Osteocyte (in vitro differentiated cells): ENCODE results near the gene DPYD. TPM values are rescaled to one million over a fixed set of nuclear protein-coding genes. Genes with fewer than 3 reads are reported as not detected.

Experiments used
- DNase-seq: peaks from one replicate; pipeline ENCODE4 v3.0.0; 2021; ENCODE audit warnings: mixed read lengths; ENCODE audit not compliant: unreplicated experiment; ENCODE audit errors: extremely low spot score
- H3K27ac Mint-ChIP-seq: one replicate; pipeline ENCODE4 v1.8.0; 2021; ENCODE audit warnings: mild to moderate bottlenecking, mixed read lengths; ENCODE audit not compliant: unreplicated experiment
- H3K27me3 Mint-ChIP-seq: one replicate; pipeline ENCODE4 v1.8.0; 2021; ENCODE audit warnings: mixed read lengths; ENCODE audit not compliant: unreplicated experiment
- H3K36me3 Mint-ChIP-seq: one replicate; pipeline ENCODE4 v1.8.0; 2021; ENCODE audit warnings: mixed read lengths; ENCODE audit not compliant: unreplicated experiment
- H3K4me1 Mint-ChIP-seq: one replicate; pipeline ENCODE4 v1.8.0; 2021; ENCODE audit warnings: mixed read lengths; ENCODE audit not compliant: unreplicated experiment
- H3K4me3 Mint-ChIP-seq: one replicate; pipeline ENCODE4 v1.8.0; 2021; ENCODE audit warnings: mild to moderate bottlenecking, moderate library complexity, mixed read lengths; ENCODE audit not compliant: unreplicated experiment
- H3K9me3 Mint-ChIP-seq: one replicate; pipeline ENCODE4 v1.8.0; 2021; ENCODE audit warnings: mixed read lengths; ENCODE audit not compliant: unreplicated experiment
- CTCF ChIP-seq: fragments of 200-600 bp; sonication (generic); IDR thresholded peaks from 2 replicates; pipeline ENCODE4 v1.5.0; 2021; ENCODE audit warnings: antibody characterized with exemption, mild to moderate bottlenecking, moderate library complexity
- total RNA-seq: library from RNA; stranded (reverse); gene quantifications from 2 replicates; pipeline ENCODE4 v1.2.1, GENCODE V29; 2021

The DPYD gene
- total RNA-seq, 1 donor from 2014 or later = 44.0 TPM

- no peak for TF ChIP-seq CTCF
- Mint-ChIP-seq H3K9me3 (peaks cover 7% of the 10 kb centered on the region), H3K4me3 (no peak overlapping the region), H3K27ac (peak overlapping the region; percentile 29), H3K36me3 (peaks cover 4% of the 10 kb centered on the region), H3K27me3 (no peaks in the 10 kb centered on the region), H3K4me1 (peaks cover 26% of the 10 kb centered on the region)
- no peak for DNase-seq
Measured at GRCh38 chr1:97791251-97791650, 129.6 kb downstream of the DPYD start.

GRCh38 chr1:97787231-97787630, 133.6 kb downstream of the DPYD start:
- Mint-ChIP-seq H3K9me3 (no peaks in the 10 kb centered on the region), H3K36me3 (peaks cover 5% of the 10 kb centered on the region), H3K4me3 (no peak overlapping the region), H3K27me3 (no peaks in the 10 kb centered on the region), H3K4me1 (peaks cover 26% of the 10 kb centered on the region), H3K27ac (no peak overlapping the region)
- DNase-seq = no peak
- TF ChIP-seq CTCF = no peak

DNA sequence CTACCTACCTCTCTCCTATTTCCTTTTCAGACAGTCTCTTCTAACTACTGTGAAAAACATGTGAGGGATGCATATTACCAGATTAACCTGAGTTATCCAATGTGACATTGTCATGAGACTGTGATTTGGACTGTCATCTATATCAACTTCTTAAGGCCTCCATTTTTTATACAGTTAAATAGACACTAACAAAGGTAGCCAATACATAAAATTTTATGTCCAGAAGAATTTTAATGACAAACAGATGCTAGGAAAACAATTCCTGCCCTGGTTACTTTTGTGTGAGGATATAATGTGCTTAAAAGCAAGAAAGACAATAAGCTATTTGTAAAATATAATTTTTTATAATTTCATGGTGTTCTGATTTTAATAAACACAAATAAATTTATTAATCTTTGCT, 136.2 kb downstream of the DPYD start:
- Mint-ChIP-seq H3K4me1 (peaks cover 14% of the 10 kb centered on the region), H3K27me3 (no peaks in the 10 kb centered on the region), H3K4me3 (no peak overlapping the region), H3K9me3 (no peaks in the 10 kb centered on the region), H3K36me3 (peaks cover 4% of the 10 kb centered on the region), H3K27ac (no peak overlapping the region)
- no peak for DNase-seq
- no peak for TF ChIP-seq CTCF

- no peak overlapping the region for H3K4me3 Mint-ChIP-seq
- no peak for TF ChIP-seq CTCF
- no peak for DNase-seq
- no peak overlapping the region for H3K27ac Mint-ChIP-seq
- no peaks in the 10 kb centered on the region for H3K27me3 Mint-ChIP-seq
- peaks cover 4% of the 10 kb centered on the region for H3K36me3 Mint-ChIP-seq
- H3K9me3 Mint-ChIP-seq = no peaks in the 10 kb centered on the region
- H3K4me1 Mint-ChIP-seq = peaks cover 14% of the 10 kb centered on the region
Measured at GRCh38 chr1:97783751-97784150, 137.1 kb downstream of the DPYD start.

DNA sequence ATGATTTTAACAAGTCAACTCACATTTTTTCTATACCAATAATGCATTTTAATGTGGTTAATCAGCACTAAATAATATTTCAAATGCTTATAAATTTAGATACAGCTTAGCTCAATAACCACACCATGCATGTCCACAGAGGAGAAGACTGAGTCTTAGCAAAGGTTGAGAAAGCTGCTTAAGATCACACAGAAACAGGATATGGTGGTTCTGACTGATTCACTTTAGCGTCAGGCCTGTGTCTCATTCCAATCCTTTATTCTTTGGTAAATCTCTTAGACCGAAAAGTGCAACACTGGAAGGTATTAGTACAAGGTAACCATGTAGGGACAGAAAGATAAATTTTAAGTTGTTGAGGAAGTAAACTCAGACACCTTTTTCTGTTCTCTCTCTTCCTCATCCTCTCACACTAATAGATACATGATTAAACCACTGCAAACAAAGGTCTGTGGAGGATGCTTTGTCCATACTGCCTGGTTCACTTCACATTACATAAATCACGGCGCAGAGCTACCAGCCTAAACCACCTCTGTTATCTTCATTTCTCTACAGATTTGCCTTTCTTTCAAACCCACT, 139.0 kb downstream of the DPYD start:
- H3K27ac Mint-ChIP-seq = no peak overlapping the region
- TF ChIP-seq CTCF = no peak
- no peaks in the 10 kb centered on the region for H3K9me3 Mint-ChIP-seq
- no peaks in the 10 kb centered on the region for H3K27me3 Mint-ChIP-seq
- no peak overlapping the region for H3K4me3 Mint-ChIP-seq
- peaks cover 6% of the 10 kb centered on the region for H3K4me1 Mint-ChIP-seq
- DNase-seq = no peak
- peaks cover 4% of the 10 kb centered on the region for H3K36me3 Mint-ChIP-seq
